HepG2 (cell line): ENCODE results near the gene ZNF771. TPM values are rescaled to one million over a fixed set of nuclear protein-coding genes. Genes with fewer than 3 reads are reported as not detected.

Experiments used
- CBX1 ChIP-seq: IDR thresholded peaks from one replicate; pipeline ENCODE4 v1.6.1; 2016; ENCODE audit warnings: antibody characterized with exemption, low read depth
- DBP ChIP-seq: sonication (generic); formaldehyde crosslinking; IDR thresholded peaks from 2 replicates; pipeline ENCODE4 v1.4.0; 2020; ENCODE audit warnings: missing genetic modification reagents; ENCODE audit errors: not compliant biosample characterization
- EP300 ChIP-seq, 3 experiments: sonication (generic) in 1 of 3; formaldehyde crosslinking in 1 of 3; IDR thresholded peaks; 2 replicates each; pipeline versions ENCODE4 v1.5.1 to v1.6.1; 2011 to 2020; ENCODE audit warnings: low read depth in 2 of 3, low read length in 2 of 3, borderline replicate concordance in 1 of 3, improper control_type of control experiment in 1 of 3, mild to moderate bottlenecking in 1 of 3, missing genetic modification reagents in 1 of 3, moderate library complexity in 1 of 3
- GATA4 ChIP-seq: sonication (generic); IDR thresholded peaks from 2 replicates; pipeline ENCODE4 v1.6.1; 2016; ENCODE audit warnings: antibody characterized with exemption, low read depth, borderline replicate concordance
- GATAD1 ChIP-seq: IDR thresholded peaks from 2 replicates; pipeline ENCODE4 v1.6.1; 2016; ENCODE audit warnings: missing genetic modification reagents, missing compliant biosample characterization
- GZF1 ChIP-seq: sonication (generic); formaldehyde crosslinking; IDR thresholded peaks from 2 replicates; pipeline ENCODE4 v1.5.1; 2020; ENCODE audit warnings: mild to moderate bottlenecking, missing genetic modification reagents
- KDM5A ChIP-seq: fragments of 200-600 bp; sonication (generic); IDR thresholded peaks from 2 replicates; pipeline ENCODE4 v1.7.0; 2018; ENCODE audit warnings: antibody characterized with exemption, mild to moderate bottlenecking, low read length, borderline replicate concordance
- KLF16 ChIP-seq, 2 experiments: sonication (generic) in 1 of 2; formaldehyde crosslinking in 1 of 2; IDR thresholded peaks; 2 replicates each; pipeline versions ENCODE4 v1.6.1 to v1.8.0; 2016 to 2023; ENCODE audit warnings: missing genetic modification reagents in 2 of 2, missing compliant biosample characterization in 1 of 2
- MEF2D ChIP-seq: sonication (generic); formaldehyde crosslinking; IDR thresholded peaks from 2 replicates; pipeline ENCODE4 v1.5.1; 2020; ENCODE audit warnings: mild to moderate bottlenecking, missing genetic modification reagents
- MIER2 ChIP-seq: IDR thresholded peaks from 2 replicates; pipeline ENCODE4 v1.6.1; 2016; ENCODE audit warnings: missing biosample characterization, missing genetic modification reagents
- PRPF4 ChIP-seq: fragments of 200-400 bp; formaldehyde crosslinking; IDR thresholded peaks from 2 replicates; pipeline ENCODE4 v1.6.1; 2016; ENCODE audit warnings: low read length, low read depth; ENCODE audit not compliant: poor library complexity, severe bottlenecking
- RXRB ChIP-seq: IDR thresholded peaks from 2 replicates; pipeline ENCODE4 v1.6.1; 2016; ENCODE audit warnings: borderline replicate concordance, missing genetic modification reagents, missing compliant biosample characterization
- SP140L ChIP-seq: sonication (generic); formaldehyde crosslinking; IDR thresholded peaks from 2 replicates; pipeline ENCODE4 v1.4.0; 2020; ENCODE audit warnings: missing genetic modification reagents, borderline replicate concordance
- TBL1XR1 ChIP-seq: fragments of 150-350 bp; IDR thresholded peaks from 2 replicates; pipeline ENCODE4 v1.6.1; 2014; ENCODE audit warnings: borderline replicate concordance, low read length; ENCODE audit not compliant: partially characterized antibody
- ZBTB14 ChIP-seq: sonication (generic); formaldehyde crosslinking; IDR thresholded peaks from 2 replicates; pipeline ENCODE4 v1.4.0; 2020; ENCODE audit warnings: missing genetic modification reagents
- ZBTB38 ChIP-seq: sonication (generic); formaldehyde crosslinking; IDR thresholded peaks from 2 replicates; pipeline ENCODE4 v1.5.1; 2020; ENCODE audit warnings: mild to moderate bottlenecking, missing genetic modification reagents
- ZFYVE20 ChIP-seq: sonication (generic); formaldehyde crosslinking; IDR thresholded peaks from 2 replicates; pipeline ENCODE4 v1.8.0; 2023; ENCODE audit warnings: low read depth, mild to moderate bottlenecking, moderate library complexity, missing genetic modification reagents, borderline replicate concordance
- ZGPAT ChIP-seq: IDR thresholded peaks from 2 replicates; pipeline ENCODE4 v1.6.1; 2016; ENCODE audit warnings: mild to moderate bottlenecking
- ZNF232 ChIP-seq: sonication (generic); formaldehyde crosslinking; IDR thresholded peaks from 2 replicates; pipeline ENCODE4 v1.4.0; 2020; ENCODE audit warnings: missing genetic modification reagents, borderline replicate concordance
- ZNF281 ChIP-seq: sonication (generic); formaldehyde crosslinking; IDR thresholded peaks from 2 replicates; pipeline ENCODE4 v1.4.0; 2020; ENCODE audit warnings: missing genetic modification reagents, borderline replicate concordance
- ZNF577 ChIP-seq: sonication (generic); formaldehyde crosslinking; IDR thresholded peaks from 2 replicates; pipeline ENCODE4 v1.4.0; 2020; ENCODE audit warnings: mild to moderate bottlenecking, low read depth, missing genetic modification reagents, borderline replicate concordance
- ZNF75D ChIP-seq: sonication (generic); formaldehyde crosslinking; IDR thresholded peaks from 2 replicates; pipeline ENCODE4 v1.8.1; 2023; ENCODE audit warnings: missing genetic modification reagents, mild to moderate bottlenecking, borderline replicate concordance
- polyA plus RNA-seq, 8 experiments: library from polyadenylated mRNA; depleted of rRNA in 3 of 8; stranded (reverse) in 7 of 8; unstranded in 1 of 8; fragments of >200 nt; fragmentation: Illumina TruSeq in 4 of 8; extraction: Trizol in 4 of 8; gene quantifications; 2 replicates each; pipeline versions ENCODE4 v1.2.1 to v1.2.3, GENCODE V29; 2011 to 2016; ENCODE audit warnings: low read depth in 4 of 8, missing spikeins in 1 of 8, mixed read lengths in 1 of 8; ENCODE audit not compliant: insufficient read depth in 1 of 8
- total RNA-seq, 5 experiments: library from RNA; depleted of rRNA; stranded (reverse); fragments of >200 nt; fragmentation: Illumina TruSeq; extraction: Trizol; gene quantifications; 2 replicates each; pipeline ENCODE4 v1.2.3, GENCODE V29; 2016; ENCODE audit warnings: low read depth in 1 of 5

The ZNF771 gene
- total and polyA plus RNA-seq, 2 of the 13 experiments (the other 11 are each of a cell fraction or from before 2014, with no cell fraction given): 5.0 to 11.8 TPM

- TF ChIP-seq EP300 (IDR thresholded peaks at IDR 0.05; ENCODE audit: low read depth in 2 of 2, low read length in 2 of 2) (peak in 1 of 2 experiments; percentile 42; a peak in 2 of 4 replicates), EP300 (CRISPR knock-in tag; IDR thresholded peaks at IDR 0.05; ENCODE audit: borderline replicate concordance) (no peak; the same call in 1 of the 2 replicates), CBX1 (peak; percentile 63), DBP (CRISPR knock-in tag) (no peak), ZNF232 (CRISPR knock-in tag) (no peak), KDM5A (peak; percentile 69; the same call in 1 of the 2 replicates), ZFYVE20 (CRISPR knock-in tag) (no peak; the same call in 1 of the 2 replicates), GATAD1 (peak; percentile 81), MEF2D (peak; percentile 92), ZBTB38 (CRISPR knock-in tag) (0 out of 2 replicates have a peak, but pooled peaks have one; percentile 17), KLF16 (CRISPR knock-in tag; IDR thresholded peaks at IDR 0.05) (peak in 1 of 2 experiments; percentile 82; a peak in 1 of 4 replicates), GZF1 (CRISPR knock-in tag) (peak; percentile 71; the same call in 1 of the 2 replicates), ZNF281 (peak; percentile 69; the same call in 1 of the 2 replicates), GATA4 (no peak), ZGPAT (CRISPR knock-in tag) (peak; percentile 84), TBL1XR1 (no peak), RXRB (CRISPR knock-in tag) (peak; percentile 63; the same call in 1 of the 2 replicates), SP140L (CRISPR knock-in tag) (peak; percentile 92; the same call in 1 of the 2 replicates), ZNF577 (CRISPR knock-in tag) (no peak), PRPF4 (no peak), ZNF75D (CRISPR knock-in tag) (0 out of 2 replicates have a peak, but pooled peaks have one; percentile 9), ZBTB14 (CRISPR knock-in tag) (0 out of 2 replicates have a peak, but pooled peaks have one; percentile 7), MIER2 (CRISPR knock-in tag) (peak; percentile 80)
These were observed 22.4 kb downstream of the ZNF771 start, which contains the start of gene DCTPP1 (continued) for GRCh38 chr16:30429678-30430427.
